Thymus (tissue), 11 donors: ENCODE results near the gene SDHAF2. TPM values are rescaled to one million over a fixed set of nuclear protein-coding genes. Genes with fewer than 3 reads are reported as not detected.
"Not testable (repeated sequence)": the region's sequence is repeated elsewhere in the genome, so short reads cannot be mapped to it uniquely, and the experiment has no call there.

Experiments
- DNase-seq, 9 donors: peaks; one replicate each; pipeline ENCODE4 v3.0.0-alpha.2; 2013; ENCODE audit warnings: low spot score in 9 of 9, low read depth in 6 of 9, missing footprints in 1 of 9
- H3K27ac ChIP-seq, 2 donors: one replicate each; pipeline ENCODE4 v1.5.1; 2013; ENCODE audit warnings: control low read depth in 1 of 2, low read depth in 1 of 2, low read length in 1 of 2, mild to moderate bottlenecking in 1 of 2, moderate library complexity in 1 of 2
- H3K27me3 ChIP-seq, 2 donors: one replicate each; pipeline ENCODE4 v1.5.1; 2013; ENCODE audit warnings: low read length in 1 of 2; ENCODE audit not compliant: control insufficient read depth in 2 of 2, insufficient read depth in 1 of 2
- H3K36me3 ChIP-seq, 2 donors: one replicate each; pipeline ENCODE4 v1.5.1; 2013; ENCODE audit warnings: low read length in 1 of 2, mild to moderate bottlenecking in 1 of 2, moderate library complexity in 1 of 2; ENCODE audit not compliant: control insufficient read depth in 2 of 2, insufficient read depth in 2 of 2
- H3K4me1 ChIP-seq, 2 donors: one replicate each; pipeline ENCODE4 v1.5.1; 2013; ENCODE audit warnings: low read length in 2 of 2; ENCODE audit not compliant: control insufficient read depth in 2 of 2, insufficient read depth in 2 of 2
- H3K4me3 ChIP-seq, 2 donors: one replicate each; pipeline ENCODE4 v1.5.1; 2013; ENCODE audit warnings: low read length in 2 of 2, control low read depth in 1 of 2, mild to moderate bottlenecking in 1 of 2
- H3K9me3 ChIP-seq, 2 donors: one replicate each; pipeline ENCODE4 v1.5.1; 2013; ENCODE audit warnings: low read length in 1 of 2, mild to moderate bottlenecking in 1 of 2; ENCODE audit not compliant: control insufficient read depth in 2 of 2, insufficient read depth in 1 of 2
- WGBS: extraction: QIAGEN DNeasy Blood & Tissue Kit; methylation state at CpG from one replicate; pipeline ENCODE4 v1.1.7; 2013; 5-methylcytosine and 5-hydroxymethylcytosine counted together
- polyA plus RNA-seq: library from polyadenylated mRNA; stranded (reverse); fragments of 200-250 nt; gene quantifications from one replicate; pipeline ENCODE4 v1.2.3, GENCODE V29; 2013
- total RNA-seq: library from RNA; stranded (reverse); fragments of 120-200 nt; gene quantifications from one replicate; pipeline ENCODE4 v1.2.4, GENCODE V29; 2013
- donor health status: healthy.

Gene SDHAF2
- total and polyA plus RNA-seq, 2 donors = 34.8 to 59.9 TPM

DNA sequence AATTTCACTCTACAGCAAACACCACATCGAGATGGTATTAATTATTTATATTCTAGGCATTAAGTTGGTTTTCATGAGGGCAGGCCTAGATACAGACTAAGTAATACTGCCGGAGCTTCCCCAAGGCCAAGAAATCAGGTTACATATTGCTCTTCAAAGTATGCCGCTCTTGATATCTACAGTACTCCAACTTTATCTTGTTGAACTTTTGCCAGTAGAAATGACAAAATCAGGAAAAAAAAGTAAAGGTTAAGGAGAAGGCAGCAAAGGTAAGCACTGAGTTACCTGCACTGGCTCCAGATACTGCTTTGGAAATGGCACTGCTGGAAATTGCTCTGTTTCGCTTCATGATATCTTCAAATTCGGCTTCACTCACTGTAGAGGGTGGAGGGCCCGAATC lies 14.5 kb upstream of the SDHAF2 start:
- H3K4me1 ChIP-seq = no peaks in the 10 kb centered on the region
- H3K9me3 ChIP-seq = no peaks in the 10 kb centered on the region
- WGBS = 98% methylated on average over 6 of the region's 6 CpGs
- H3K27me3 ChIP-seq = no peaks in the 10 kb centered on the region
- H3K4me3 ChIP-seq = no peak overlapping the region
- H3K36me3 ChIP-seq = peaks cover 88 to 96% of the 10 kb centered on the region in 2 donors
- no peak for DNase-seq
- H3K27ac ChIP-seq = no peak overlapping the region

DNA sequence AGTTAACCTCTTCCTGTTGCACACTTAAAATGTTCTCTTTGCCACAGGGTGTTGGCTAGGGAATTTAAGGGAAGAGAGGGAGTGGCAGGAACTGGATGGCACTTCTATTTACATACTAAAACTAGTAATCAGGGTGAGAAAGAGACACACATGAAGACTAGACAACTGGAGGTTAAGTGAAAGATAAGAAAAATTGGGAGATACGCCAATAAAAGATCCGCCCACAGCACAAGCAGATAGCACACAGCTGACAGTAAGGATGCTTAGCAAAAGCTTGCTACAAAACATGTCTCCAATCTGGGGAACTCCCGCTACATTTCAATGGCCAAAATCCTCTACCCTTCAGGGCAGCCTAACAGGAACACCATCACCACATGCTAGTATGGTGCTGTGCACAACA lies 13.0 kb upstream of the SDHAF2 start:
- H3K4me1 ChIP-seq = no peaks in the 10 kb centered on the region
- H3K36me3 ChIP-seq = peaks cover 88 to 97% of the 10 kb centered on the region in 2 donors
- DNase-seq = no peak
- H3K27me3 ChIP-seq = no peaks in the 10 kb centered on the region
- H3K9me3 ChIP-seq = no peaks in the 10 kb centered on the region
- no peak overlapping the region for H3K4me3 ChIP-seq
- 97% methylated on average over 3 of the region's 3 CpGs for WGBS
- H3K27ac ChIP-seq = no peak overlapping the region

DNA sequence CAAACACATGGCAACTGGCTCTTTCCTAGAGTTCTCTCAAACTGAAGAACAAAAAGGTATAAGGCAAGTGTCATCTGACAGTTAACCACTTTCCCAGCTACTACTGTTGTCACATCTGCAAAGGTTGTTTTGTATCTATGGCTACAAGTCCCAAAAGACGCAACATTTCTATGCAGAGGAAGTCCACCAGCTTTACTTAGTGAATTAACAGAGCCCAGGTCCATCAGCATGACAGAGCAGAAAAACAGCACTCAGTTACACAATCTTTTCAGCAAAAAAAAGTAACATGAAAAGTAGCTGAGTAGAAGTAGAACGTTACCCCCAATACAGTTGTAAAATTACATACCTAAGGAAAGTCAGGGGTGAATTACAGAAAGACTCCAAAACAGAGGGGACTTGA lies 12.3 kb upstream of the SDHAF2 start:
- H3K27me3 ChIP-seq = no peaks in the 10 kb centered on the region
- peaks cover 87 to 97% of the 10 kb centered on the region in 2 donors for H3K36me3 ChIP-seq
- H3K4me1 ChIP-seq = no peaks in the 10 kb centered on the region
- H3K27ac ChIP-seq = no peak overlapping the region
- 81% methylated on average over 2 of the region's 2 CpGs for WGBS
- DNase-seq = no peak
- no peak overlapping the region for H3K4me3 ChIP-seq
- H3K9me3 ChIP-seq = no peaks in the 10 kb centered on the region

DNA sequence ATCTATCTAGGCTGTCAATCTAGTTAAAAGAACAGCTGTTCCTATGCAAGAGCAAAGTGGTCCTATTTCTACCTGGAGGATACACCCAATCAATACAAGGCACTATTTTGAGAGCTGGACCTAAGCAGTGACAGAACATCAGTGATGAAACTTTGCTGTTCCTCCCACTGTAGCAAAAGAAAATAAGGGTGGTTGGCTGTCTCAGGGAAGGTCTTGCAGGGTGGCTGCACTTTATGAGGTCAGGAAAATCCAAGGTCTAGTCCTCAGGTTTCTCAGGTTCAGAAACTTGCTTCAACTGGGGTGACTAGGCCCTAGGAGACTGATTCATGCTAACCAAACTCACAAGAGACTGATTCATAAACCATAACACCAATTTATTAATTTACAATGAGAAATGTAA lies 11.8 kb upstream of the SDHAF2 start:
- H3K27ac ChIP-seq = no peak overlapping the region
- no peak overlapping the region for H3K4me3 ChIP-seq
- no peaks in the 10 kb centered on the region for H3K4me1 ChIP-seq
- no peaks in the 10 kb centered on the region for H3K9me3 ChIP-seq
- no peak for DNase-seq
- H3K36me3 ChIP-seq = peaks cover 85 to 94% of the 10 kb centered on the region in 2 donors
- H3K27me3 ChIP-seq = no peaks in the 10 kb centered on the region

DNA sequence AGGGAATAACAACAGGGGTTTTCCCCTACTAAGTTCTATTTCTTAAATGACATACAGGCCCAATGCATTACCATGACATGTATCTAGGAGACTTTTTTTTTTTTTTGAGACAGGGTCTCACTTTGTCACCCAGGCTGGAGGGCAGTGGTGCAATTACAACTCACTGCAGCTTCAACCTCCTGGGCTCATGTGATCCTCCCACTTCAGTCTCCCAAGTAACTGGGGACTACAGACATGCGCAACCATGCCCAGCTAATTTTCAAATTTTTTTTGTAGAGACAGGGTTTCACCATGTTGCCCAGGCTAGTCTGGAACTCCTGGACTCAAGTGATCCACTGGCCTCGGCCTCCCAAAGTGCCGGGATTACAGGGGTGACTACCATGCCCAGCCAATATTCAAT lies 7.7 kb upstream of the SDHAF2 start:
- H3K4me1 ChIP-seq = no peaks in the 10 kb centered on the region
- no peak overlapping the region for H3K27ac ChIP-seq
- no peak for DNase-seq
- WGBS = 95% methylated on average over 3 of the region's 3 CpGs
- H3K27me3 ChIP-seq = no peaks in the 10 kb centered on the region
- no peak overlapping the region for H3K4me3 ChIP-seq
- H3K36me3 ChIP-seq = peaks cover 59 to 94% of the 10 kb centered on the region in 2 donors
- no peaks in the 10 kb centered on the region for H3K9me3 ChIP-seq

DNA sequence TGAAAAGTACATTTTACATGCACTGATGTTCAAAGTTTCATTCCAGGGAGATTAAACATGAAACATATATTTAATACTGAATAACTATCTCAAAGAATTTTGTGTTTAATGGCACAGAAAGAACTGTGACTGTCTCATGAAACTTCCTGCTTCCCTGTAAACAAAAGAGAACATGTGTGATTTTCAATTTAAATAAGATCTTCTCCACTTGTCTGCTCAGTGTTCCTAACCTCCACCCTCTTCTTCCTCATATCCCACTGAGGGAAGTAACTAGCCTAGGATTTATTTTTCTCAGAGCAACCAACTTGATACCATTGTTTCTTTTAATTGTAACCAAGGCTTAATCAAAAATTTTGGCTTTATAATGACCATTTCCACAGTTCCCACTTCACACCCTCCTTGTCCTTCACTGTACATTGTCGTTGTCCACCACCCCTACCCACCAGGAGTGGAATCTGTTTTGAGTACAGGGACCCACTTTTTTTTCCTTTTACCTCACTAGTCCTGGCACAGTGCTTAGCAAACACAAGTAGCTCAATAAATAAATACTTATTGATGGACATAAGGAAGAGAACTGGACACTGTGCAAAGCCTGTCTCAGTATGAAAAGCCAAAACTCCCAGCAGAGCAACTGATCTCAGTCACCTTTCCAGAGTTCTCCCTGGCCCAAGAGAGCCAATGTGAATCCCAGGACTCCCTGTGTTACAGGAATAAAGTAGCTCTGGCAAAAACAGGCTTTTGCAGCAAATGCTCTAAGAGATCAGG lies 4.4 kb upstream of the SDHAF2 start:
- Histone ChIP-seq H3K4me3 (no peak overlapping the region), H3K9me3 (no peaks in the 10 kb centered on the region), H3K36me3 (peaks cover 36 to 81% of the 10 kb centered on the region in 2 donors), H3K27ac (no peak overlapping the region), H3K27me3 (no peaks in the 10 kb centered on the region), H3K4me1 (peaks cover 5 to 7% of the 10 kb centered on the region in 2 donors)
- 97% methylated on average over 1 of the region's 1 CpG for WGBS
- no peak for DNase-seq

DNA sequence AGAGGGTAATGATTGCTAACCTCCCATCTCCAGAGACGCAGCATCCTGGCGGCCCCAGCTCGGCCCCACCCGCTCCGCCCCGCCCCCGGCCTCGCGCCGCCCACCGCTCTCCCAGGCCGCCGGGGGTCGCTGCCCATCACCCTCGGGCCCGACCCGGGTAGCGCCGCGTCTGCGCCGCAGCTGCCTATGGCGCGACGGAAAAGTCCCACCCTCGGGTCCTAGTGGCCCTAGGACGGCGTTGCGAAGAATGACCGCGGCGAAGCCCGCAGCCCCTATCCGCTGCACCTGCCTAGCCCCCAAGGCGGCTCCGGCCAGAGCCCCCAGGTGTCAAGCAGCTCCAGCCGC lies 606 bp upstream of the SDHAF2 start:
- DNase-seq = peak in 8 of 9 donors; percentile 11 to 82 (median 59)
- Histone ChIP-seq H3K4me3 (peak overlapping the region; percentile 89 to 94), H3K36me3 (peaks cover 29 to 52% of the 10 kb centered on the region in 2 donors), H3K9me3 (no peaks in the 10 kb centered on the region), H3K4me1 (peaks cover 7 to 15% of the 10 kb centered on the region in 2 donors), H3K27me3 (no peaks in the 10 kb centered on the region), H3K27ac (peak overlapping the region; percentile 93 to 98)
- under 1% methylated on average over 37 of the region's 37 CpGs for WGBS

DNA sequence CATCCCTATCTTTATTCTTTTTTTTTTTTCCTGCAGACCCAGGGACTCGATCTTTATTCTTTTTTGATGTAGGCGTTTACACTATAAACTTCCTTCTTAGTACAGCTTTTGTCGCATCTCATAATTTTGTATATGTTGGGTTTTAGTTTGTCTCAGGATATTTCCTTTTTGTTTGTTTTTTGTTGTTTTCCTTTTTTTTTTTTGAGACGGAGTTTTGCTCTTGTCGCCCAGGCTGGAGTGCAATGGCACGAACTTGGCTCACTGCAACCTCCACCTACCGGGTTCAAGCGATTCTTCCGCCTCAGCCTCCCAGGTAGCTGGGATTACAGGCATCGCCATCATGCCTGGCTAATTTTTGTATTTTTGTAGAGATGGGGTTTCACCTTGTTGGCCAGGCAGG lies 915 bp downstream of the SDHAF2 start:
- H3K27ac ChIP-seq, H3K9me3 ChIP-seq, H3K27me3 ChIP-seq, DNase-seq: not testable (repeated sequence)
- Histone ChIP-seq H3K36me3 (peaks cover 24 to 37% of the 10 kb centered on the region in 2 donors), H3K4me3 (peak overlapping the region; percentile 89 to 94), H3K4me1 (peaks cover 7 to 15% of the 10 kb centered on the region in 2 donors)
- WGBS = 85% methylated on average over 10 of the region's 10 CpGs

DNA sequence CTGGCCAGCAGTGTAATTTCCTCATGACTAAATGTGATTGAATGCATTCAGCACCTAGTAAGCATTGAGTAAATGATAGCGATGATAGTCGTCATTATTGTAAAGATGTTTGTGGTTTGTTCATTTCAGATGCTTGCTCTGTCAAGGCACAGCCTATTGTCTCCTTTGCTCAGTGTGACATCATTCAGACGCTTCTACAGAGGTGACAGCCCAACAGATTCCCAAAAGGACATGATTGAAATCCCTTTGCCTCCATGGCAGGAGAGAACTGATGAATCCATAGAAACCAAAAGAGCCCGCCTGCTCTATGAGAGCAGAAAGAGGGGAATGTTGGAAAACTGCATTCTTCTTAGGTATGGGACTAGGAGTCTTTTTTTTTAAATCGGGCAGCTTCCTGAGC lies 7.6 kb downstream of the SDHAF2 start:
- H3K4me1 ChIP-seq = peaks cover 0 to under 1% of the 10 kb centered on the region in 2 donors
- no peak overlapping the region for H3K4me3 ChIP-seq
- DNase-seq = no peak
- H3K36me3 ChIP-seq = peaks cover 57 to 63% of the 10 kb centered on the region in 2 donors
- H3K9me3 ChIP-seq = no peaks in the 10 kb centered on the region
- H3K27me3 ChIP-seq = no peaks in the 10 kb centered on the region
- WGBS = 97% methylated on average over 5 of the region's 5 CpGs
- no peak overlapping the region for H3K27ac ChIP-seq
